ENCODE results near the gene ZXDC.

DNA sequence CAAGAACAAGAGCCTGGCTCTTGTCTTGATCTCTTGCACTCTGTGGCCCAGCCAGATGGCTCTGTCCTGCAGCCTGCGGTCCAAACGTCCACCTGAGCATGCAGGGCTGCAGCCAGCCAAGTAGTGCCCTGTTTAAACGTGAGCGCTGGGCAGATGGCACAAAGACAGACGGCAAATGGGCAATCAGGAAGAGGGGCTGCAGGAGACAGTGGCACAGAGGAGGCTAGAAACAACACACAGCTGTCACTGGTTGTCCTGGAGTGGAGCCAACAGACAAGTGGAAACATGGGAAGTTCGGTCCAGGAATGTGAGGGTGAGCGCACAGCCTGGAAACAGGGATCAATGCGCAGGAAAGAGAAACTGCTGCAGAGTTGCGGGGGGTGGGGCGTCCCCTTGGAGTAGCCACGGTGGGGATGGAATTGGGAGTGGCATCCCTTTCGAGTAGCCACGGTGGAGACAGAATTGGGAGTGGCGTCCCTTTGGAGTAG is 10.7 kb upstream of the ZXDC start:
- no peak for TF ChIP-seq EZH2 (IDR thresholded peaks at IDR 0.05)
- no peak for TF ChIP-seq POLR2AphosphoS5 (IDR thresholded peaks at IDR 0.05; ENCODE audit: borderline replicate concordance, low read depth, low read length)

Measured in SK-N-MC (cell line).